HG03066 (cell line): Measurements from ENCODE around the gene CELF1.

Experiments used
- ATAC-seq: cut with Tn5 transposase; IDR thresholded peaks from one replicate; pipeline ENCODE4 v1.9.1; 2021; ENCODE audit warnings: low read depth; ENCODE audit not compliant: unreplicated experiment

CELF1 gene

GRCh38 chr11:47495011-47495855 lies 57.7 kb downstream of the CELF1 start:
- ATAC-seq, result no peak

GRCh38 chr11:47489395-47489755 lies 63.6 kb downstream of the CELF1 start:
- no peak for ATAC-seq

- no peak for ATAC-seq
Observed at GRCh38 chr11:47488674-47489394, 64.1 kb downstream of the CELF1 start.

GRCh38 chr11:47488111-47488510 lies 64.8 kb downstream of the CELF1 start:
- ATAC-seq, result no peak

- ATAC-seq, result no peak
Observed at GRCh38 chr11:47487421-47487820, 65.5 kb downstream of the CELF1 start.

- ATAC-seq, result no peak
Observed at GRCh38 chr11:47485107-47485506, 67.8 kb downstream of the CELF1 start.

GRCh38 chr11:47483457-47483856 lies 69.5 kb downstream of the CELF1 start:
- ATAC-seq, result no peak

- ATAC-seq, result no peak
Observed at GRCh38 chr11:47480762-47481161, 72.2 kb downstream of the CELF1 start.

GRCh38 chr11:47478651-47479329 lies 74.1 kb downstream of the CELF1 start:
- ATAC-seq, result no peak

GRCh38 chr11:47477753-47478152 lies 75.2 kb downstream of the CELF1 start:
- no peak for ATAC-seq

- no peak for ATAC-seq
Observed at GRCh38 chr11:47477323-47477722, 75.6 kb downstream of the CELF1 start.

- ATAC-seq, result no peak
Observed at GRCh38 chr11:47470671-47471070, 82.3 kb downstream of the CELF1 start.

- no peak for ATAC-seq
Observed at GRCh38 chr11:47469361-47470179, 83.4 kb downstream of the CELF1 start.

- ATAC-seq, result no peak
Observed at GRCh38 chr11:47468598-47469214, 84.2 kb downstream of the CELF1 start.

GRCh38 chr11:47467357-47467756 lies 85.6 kb downstream of the CELF1 start:
- ATAC-seq, result no peak

- no peak for ATAC-seq
Observed at GRCh38 chr11:47466701-47467250, 86.2 kb downstream of the CELF1 start.

- no peak for ATAC-seq
Observed at GRCh38 chr11:47466201-47466600, 86.7 kb downstream of the CELF1 start.

GRCh38 chr11:47464483-47464882 lies 88.4 kb downstream of the CELF1 start:
- ATAC-seq, result no peak

GRCh38 chr11:47461876-47462275 lies 91.1 kb downstream of the CELF1 start:
- no peak for ATAC-seq
